H9 (cell line): ENCODE data around the gene VILL. TPM values are rescaled to one million over a fixed set of nuclear protein-coding genes. Genes with fewer than 3 reads are reported as not detected.

Experiments used
- DNase-seq: peaks from one replicate; pipeline ENCODE4 v3.0.0-alpha.2; 2017
- H2AFZ ChIP-seq: one replicate; pipeline ENCODE4 v1.6.1; 2013; ENCODE audit warnings: mild to moderate bottlenecking, low read length, control low read depth, moderate library complexity
- H2AK5ac ChIP-seq: 2 replicates; pipeline ENCODE4 v1.6.1; 2013; ENCODE audit warnings: low read length, control low read depth, mixed read lengths; ENCODE audit not compliant: insufficient read length
- H2BK120ac ChIP-seq: one replicate; pipeline ENCODE4 v1.6.1; 2013; ENCODE audit warnings: low read depth, mild to moderate bottlenecking, low read length, control low read depth, inconsistent platforms; ENCODE audit not compliant: poor library complexity, severe bottlenecking
- H2BK12ac ChIP-seq: 2 replicates; pipeline ENCODE4 v1.6.1; 2013; ENCODE audit warnings: low read length, control low read depth, mixed read lengths, low read depth; ENCODE audit not compliant: insufficient read length
- H2BK15ac ChIP-seq: 2 replicates; pipeline ENCODE4 v1.6.1; 2013; ENCODE audit warnings: low read depth, low read length, control low read depth
- H2BK20ac ChIP-seq: one replicate; pipeline ENCODE4 v1.6.1; 2013; ENCODE audit warnings: low read depth, mild to moderate bottlenecking, low read length, control low read depth, inconsistent platforms; ENCODE audit not compliant: poor library complexity, severe bottlenecking
- H2BK5ac ChIP-seq: 2 replicates; pipeline ENCODE4 v1.6.1; 2013; ENCODE audit warnings: low read length, control low read depth, mixed read lengths; ENCODE audit not compliant: insufficient read length
- H3K14ac ChIP-seq: 2 replicates; pipeline ENCODE4 v1.6.1; 2013; ENCODE audit warnings: low read length, control low read depth; ENCODE audit not compliant: insufficient read depth
- H3K18ac ChIP-seq: 2 replicates; pipeline ENCODE4 v1.6.1; 2013; ENCODE audit warnings: low read depth, mild to moderate bottlenecking, mixed read lengths, low read length, control low read depth; ENCODE audit not compliant: insufficient read length
- H3K23ac ChIP-seq: 2 replicates; pipeline ENCODE4 v1.6.1; 2013; ENCODE audit warnings: low read length, control low read depth, mixed read lengths, low read depth; ENCODE audit not compliant: insufficient read length
- H3K23me2 ChIP-seq: 2 replicates; pipeline ENCODE4 v1.6.1; 2013; ENCODE audit warnings: low read depth, mild to moderate bottlenecking, mixed read lengths, low read length, control low read depth; ENCODE audit not compliant: insufficient read length, poor library complexity, severe bottlenecking
- H3K27ac ChIP-seq: 2 replicates; pipeline ENCODE4 v1.5.1; 2013; ENCODE audit warnings: low read length, control low read depth, mixed read lengths, low read depth; ENCODE audit not compliant: insufficient read length
- H3K27me3 ChIP-seq: 2 replicates; pipeline ENCODE4 v1.6.1; 2013; ENCODE audit warnings: low read length, control low read depth, inconsistent platforms; ENCODE audit not compliant: insufficient read depth
- H3K4ac ChIP-seq: 2 replicates; pipeline ENCODE4 v1.6.1; 2013; ENCODE audit warnings: low read depth, mild to moderate bottlenecking, control low read depth, inconsistent platforms, low read length, moderate library complexity
- H3K4me1 ChIP-seq: 2 replicates; pipeline ENCODE4 v1.6.1; 2013; ENCODE audit warnings: low read length, control low read depth, inconsistent platforms; ENCODE audit not compliant: insufficient read depth
- H3K4me2 ChIP-seq: 2 replicates; pipeline ENCODE4 v1.6.1; 2013; ENCODE audit warnings: low read length, control low read depth, mixed read lengths; ENCODE audit not compliant: insufficient read length, insufficient read depth
- H3K56ac ChIP-seq: 2 replicates; pipeline ENCODE4 v1.6.1; 2013; ENCODE audit warnings: low read depth, mild to moderate bottlenecking, mixed read lengths, low read length, control low read depth; ENCODE audit not compliant: insufficient read length
- H3K79me1 ChIP-seq: 2 replicates; pipeline ENCODE4 v1.6.1; 2013; ENCODE audit warnings: low read depth, mild to moderate bottlenecking, moderate library complexity, low read length, control low read depth, inconsistent platforms; ENCODE audit not compliant: insufficient read depth, poor library complexity, severe bottlenecking
- H3K79me2 ChIP-seq: 2 replicates; pipeline ENCODE4 v1.6.1; 2013; ENCODE audit warnings: low read length, control low read depth, inconsistent platforms; ENCODE audit not compliant: insufficient read depth
- H3K9ac ChIP-seq: 2 replicates; pipeline ENCODE4 v1.6.1; 2013; ENCODE audit warnings: low read length, control low read depth, mixed read lengths; ENCODE audit not compliant: insufficient read length; ENCODE audit errors: extremely low read depth
- H3K9me3 ChIP-seq: one replicate; pipeline ENCODE4 v1.6.1; 2013; ENCODE audit warnings: low read depth, low read length, inconsistent platforms; ENCODE audit not compliant: control insufficient read depth
- H3T11ph ChIP-seq: one replicate; pipeline ENCODE4 v1.6.1; 2013; ENCODE audit warnings: mild to moderate bottlenecking, low read length, control low read depth, inconsistent platforms
- H4K20me1 ChIP-seq: one replicate; pipeline ENCODE4 v1.6.1; 2013; ENCODE audit not compliant: control insufficient read depth, insufficient read length, insufficient read depth
- H4K5ac ChIP-seq: 2 replicates; pipeline ENCODE4 v1.6.1; 2013; ENCODE audit warnings: low read depth, mild to moderate bottlenecking, mixed read lengths, low read length, control low read depth; ENCODE audit not compliant: insufficient read length
- H4K8ac ChIP-seq: replicated peaks from 2 replicates; pipeline ENCODE4 v1.6.1; 2013; ENCODE audit warnings: low read length, control low read depth, mixed read lengths, low read depth; ENCODE audit not compliant: insufficient read length
- H4K91ac ChIP-seq: 2 replicates; pipeline ENCODE4 v1.6.1; 2013; ENCODE audit warnings: low read depth, mild to moderate bottlenecking, moderate library complexity, mixed read lengths, low read length, control low read depth; ENCODE audit not compliant: insufficient read length
- H3K27ac Mint-ChIP-seq, 3 experiments: 2 replicates in 2 of 3; 3 replicates in 1 of 3; pipeline ENCODE4 v1.8.0; 2020 to 2021; ENCODE audit warnings: mixed read lengths in 3 of 3, mild to moderate bottlenecking in 1 of 3, moderate library complexity in 1 of 3
- H3K27me3 Mint-ChIP-seq: 2 replicates; pipeline ENCODE4 v1.8.0; 2021; ENCODE audit warnings: low read depth, mild to moderate bottlenecking, moderate library complexity, mixed read lengths
- H3K36me3 Mint-ChIP-seq, 3 experiments: 2 replicates in 2 of 3; 3 replicates in 1 of 3; pipeline ENCODE4 v1.8.0; 2020 to 2021; ENCODE audit warnings: low read depth in 3 of 3, mixed read lengths in 3 of 3; ENCODE audit not compliant: insufficient read depth in 1 of 3
- H3K4me1 Mint-ChIP-seq, 2 experiments: 2 replicates each; pipeline ENCODE4 v1.8.0; 2020; ENCODE audit warnings: mixed read lengths in 2 of 2
- H3K4me3 Mint-ChIP-seq, 2 experiments: 2 replicates in 1 of 2; 3 replicates in 1 of 2; pipeline ENCODE4 v1.8.0; 2020 to 2021; ENCODE audit warnings: mild to moderate bottlenecking in 2 of 2, mixed read lengths in 2 of 2, moderate library complexity in 1 of 2
- H3K9me3 Mint-ChIP-seq, 2 experiments: 2 replicates in 1 of 2; 3 replicates in 1 of 2; pipeline ENCODE4 v1.8.0; 2020; ENCODE audit warnings: mild to moderate bottlenecking in 2 of 2, mixed read lengths in 2 of 2, moderate library complexity in 1 of 2
- CTCF ChIP-seq: fragments of 200-600 bp; sonication (generic); conservative IDR thresholded peaks from 3 replicates; pipeline ENCODE4 v1.8.0; 2021; ENCODE audit warnings: antibody characterized with exemption, mild to moderate bottlenecking
- WGBS: extraction: QIAGEN DNeasy Blood & Tissue Kit; methylation state at CpG from one replicate; pipeline ENCODE4 v1.1.7; 2013; ENCODE audit warnings: missing lambda C conversion rate, low lambda C conversion rate, mixed read lengths; ENCODE audit not compliant: insufficient read length; ENCODE audit errors: extremely low coverage; 5-methylcytosine and 5-hydroxymethylcytosine counted together
- long read RNA-seq: library from polyadenylated mRNA; unstranded; transcript quantifications from one replicate; pipeline ENCODE4 v2.0.0, GENCODE V29; 2020
- total RNA-seq: library from RNA; stranded (reverse); gene quantifications from 2 replicates; pipeline ENCODE4 v1.2.1, GENCODE V29; 2021

The VILL gene
- 3.2 and 3.8 TPM in 2 replicates for total RNA-seq
- long read RNA-seq, partial matches to known transcripts, result 8 of 27 reads
- long read RNA-seq, other reads (novel, unspliced or antisense), result 19 of 27 reads

GRCh38 chr3:37990527-37990926 is at the start of gene VILL:
VILL (plus strand) TSS chr3:37990786; CDS start chr3:37993673, 2,887 bp downstream.
- Mint-ChIP-seq H3K9me3 (no peaks in the 10 kb centered on the region), H3K36me3 (peaks cover 0 to 2% (median 0%) of the 10 kb centered on the region in 3 experiments; a peak in 1 of 7 replicates), H3K27ac (no peak within 1 kb of the TSS; a peak in 1 of 7 replicates), H3K27me3 (peaks cover 11% of the 10 kb centered on the region), H3K4me3 (peak within 1 kb of the TSS in 1 of 2 experiments; percentile 36; a peak in 3 of 5 replicates), H3K4me1 (peaks cover 14 to 39% of the 10 kb centered on the region in 2 experiments)
- Histone ChIP-seq H3K9me3 (no peaks in the 10 kb centered on the region), H2AFZ (no peak within 1 kb of the TSS), H2AK5ac (no peak within 1 kb of the TSS), H3K9ac (no peak within 1 kb of the TSS), H2BK15ac (no peak within 1 kb of the TSS), H4K91ac (no peak within 1 kb of the TSS), H3K14ac (no peak within 1 kb of the TSS), H4K8ac (no peak within 1 kb of the TSS), H2BK5ac (no peak within 1 kb of the TSS), H4K20me1 (no peaks in the 10 kb centered on the region), H3K79me1 (no peaks in the 10 kb centered on the region), H3K4me2 (no peak within 1 kb of the TSS), H3K27ac (no peak within 1 kb of the TSS), H3K56ac (no peak within 1 kb of the TSS), H3K4me1 (no peaks in the 10 kb centered on the region), H2BK20ac (no peak within 1 kb of the TSS), H3K27me3 (no peaks in the 10 kb centered on the region), H2BK12ac (no peak within 1 kb of the TSS), H3K79me2 (no peaks in the 10 kb centered on the region), H3K23ac (no peak within 1 kb of the TSS), H3K18ac (no peak within 1 kb of the TSS), H3K4ac (no peak within 1 kb of the TSS), H4K5ac (no peak within 1 kb of the TSS), H2BK120ac (no peak within 1 kb of the TSS), H3K23me2 (no peaks in the 10 kb centered on the region), H3T11ph (no peak within 1 kb of the TSS)
- no peak for DNase-seq
- no CpG with 5 or more reads among the region's 10 CpGs for WGBS
- TF ChIP-seq CTCF, result no peak
